ENCODE data around the gene PDE4D. TPM values are rescaled to one million over a fixed set of nuclear protein-coding genes. Genes with fewer than 3 reads are reported as not detected.

Gene PDE4D
- total and polyA plus RNA-seq, 11 donors, result 5.2 to 68.3 (median 42.1) TPM

GRCh38 chr5:59486508-59486907 lies 407.0 kb downstream of the PDE4D start:
- Histone ChIP-seq H3K4me1 (peaks cover 0 to 11% (median 0%) of the 10 kb centered on the region in 12 donors), H3K27me3 (no peaks in the 10 kb centered on the region), H3K9me3 (no peaks in the 10 kb centered on the region), H3K36me3 (no peaks in the 10 kb centered on the region), H3K27ac (no peak overlapping the region), H3K4me3 (no peak overlapping the region)
- no peak for TF ChIP-seq POLR2A (IDR thresholded peaks at IDR 0.05)
- TF ChIP-seq, protein P1, sequence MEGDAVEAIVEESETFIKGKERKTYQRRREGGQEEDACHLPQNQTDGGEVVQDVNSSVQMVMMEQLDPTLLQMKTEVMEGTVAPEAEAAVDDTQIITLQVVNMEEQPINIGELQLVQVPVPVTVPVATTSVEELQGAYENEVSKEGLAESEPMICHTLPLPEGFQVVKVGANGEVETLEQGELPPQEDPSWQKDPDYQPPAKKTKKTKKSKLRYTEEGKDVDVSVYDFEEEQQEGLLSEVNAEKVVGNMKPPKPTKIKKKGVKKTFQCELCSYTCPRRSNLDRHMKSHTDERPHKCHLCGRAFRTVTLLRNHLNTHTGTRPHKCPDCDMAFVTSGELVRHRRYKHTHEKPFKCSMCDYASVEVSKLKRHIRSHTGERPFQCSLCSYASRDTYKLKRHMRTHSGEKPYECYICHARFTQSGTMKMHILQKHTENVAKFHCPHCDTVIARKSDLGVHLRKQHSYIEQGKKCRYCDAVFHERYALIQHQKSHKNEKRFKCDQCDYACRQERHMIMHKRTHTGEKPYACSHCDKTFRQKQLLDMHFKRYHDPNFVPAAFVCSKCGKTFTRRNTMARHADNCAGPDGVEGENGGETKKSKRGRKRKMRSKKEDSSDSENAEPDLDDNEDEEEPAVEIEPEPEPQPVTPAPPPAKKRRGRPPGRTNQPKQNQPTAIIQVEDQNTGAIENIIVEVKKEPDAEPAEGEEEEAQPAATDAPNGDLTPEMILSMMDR (IDR thresholded peaks at IDR 0.05), result no peak
- DNase-seq, result no peak
- no peak for ATAC-seq
- intact Hi-C loops (cut with DNase I), result no loop called here
- 96 to 98% (median 97%) methylated on average over 2 of the region's 2 CpGs for WGBS, 4 donors

- no peak overlapping the region for H3K27ac ChIP-seq
- no peak for TF ChIP-seq POLR2A (IDR thresholded peaks at IDR 0.05)
- TF ChIP-seq, protein P1 (IDR thresholded peaks at IDR 0.05), result no peak
- peaks cover 0 to 11% (median 0%) of the 10 kb centered on the region in 12 donors for H3K4me1 ChIP-seq
- 64 to 81% (median 71%) methylated on average over 2 of the region's 2 CpGs for WGBS, 4 donors
- no peak overlapping the region for H3K4me3 ChIP-seq
- H3K36me3 ChIP-seq, result no peaks in the 10 kb centered on the region
- DNase-seq (no peak), ATAC-seq (no peak)
- intact Hi-C loops (cut with DNase I), result no loop called here
- H3K9me3 ChIP-seq, result no peaks in the 10 kb centered on the region
- H3K27me3 ChIP-seq, result no peaks in the 10 kb centered on the region
Observed at GRCh38 chr5:59485629-59486439, 407.7 kb downstream of the PDE4D start.

GRCh38 chr5:59485107-59485506 lies 408.4 kb downstream of the PDE4D start:
- TF ChIP-seq, protein P1 (IDR thresholded peaks at IDR 0.05), result no peak
- no peak for TF ChIP-seq POLR2A (IDR thresholded peaks at IDR 0.05)
- WGBS, 4 donors, result 81 to 87% (median 85%) methylated on average over 2 of the region's 2 CpGs
- Histone ChIP-seq H3K27ac (no peak overlapping the region), H3K4me3 (no peak overlapping the region), H3K9me3 (no peaks in the 10 kb centered on the region), H3K27me3 (no peaks in the 10 kb centered on the region), H3K4me1 (peaks cover 0 to 11% (median 0%) of the 10 kb centered on the region in 12 donors), H3K36me3 (no peaks in the 10 kb centered on the region)
- ATAC-seq (no peak), DNase-seq (no peak)
- intact Hi-C loops (cut with DNase I), result no loop called here

GRCh38 chr5:59484618-59485017 lies 408.9 kb downstream of the PDE4D start:
- intact Hi-C loops (cut with DNase I), result no loop called here
- TF ChIP-seq, protein P1 (IDR thresholded peaks at IDR 0.05), result no peak
- no peak for TF ChIP-seq POLR2A (IDR thresholded peaks at IDR 0.05)
- H3K9me3 ChIP-seq, result no peaks in the 10 kb centered on the region
- H3K4me3 ChIP-seq, result no peak overlapping the region
- H3K27me3 ChIP-seq, result no peaks in the 10 kb centered on the region
- peaks cover 0 to 11% (median 0%) of the 10 kb centered on the region in 12 donors for H3K4me1 ChIP-seq
- H3K36me3 ChIP-seq, result no peaks in the 10 kb centered on the region
- ATAC-seq, result no peak
- DNase-seq, result no peak
- no peak overlapping the region for H3K27ac ChIP-seq
- WGBS, 4 donors, result 82 to 90% (median 87%) methylated on average over 2 of the region's 2 CpGs

All from heart left ventricle (tissue), 16 donors.